GM13977 (cell line): ENCODE data around the gene GP1BA.

Experiments used
- DNase-seq: peaks from one replicate; pipeline ENCODE4 v3.0.0; 2012; ENCODE audit warnings: low spot score
- in situ Hi-C: fragments of 300-500 bp; cut with MboI; formaldehyde crosslinking; loops from one replicate; pipeline ENCODE4 v1.12.0; 2022; ENCODE audit warnings: low sequenced_read_pairs, low pct_unique_long_range_greater_than_20kb, mixed read lengths, inconsistent platforms; ENCODE audit not compliant: unreplicated experiment
- TF ChIP-seq, protein P1 (sequence below): IDR thresholded peaks from 2 replicates; pipeline ENCODE4 v1.5.1; 2012; ENCODE audit warnings: mild to moderate bottlenecking, control low read depth; ENCODE audit not compliant: insufficient read depth; ENCODE audit errors: extremely low read depth, missing control alignments

Gene GP1BA

DNA sequence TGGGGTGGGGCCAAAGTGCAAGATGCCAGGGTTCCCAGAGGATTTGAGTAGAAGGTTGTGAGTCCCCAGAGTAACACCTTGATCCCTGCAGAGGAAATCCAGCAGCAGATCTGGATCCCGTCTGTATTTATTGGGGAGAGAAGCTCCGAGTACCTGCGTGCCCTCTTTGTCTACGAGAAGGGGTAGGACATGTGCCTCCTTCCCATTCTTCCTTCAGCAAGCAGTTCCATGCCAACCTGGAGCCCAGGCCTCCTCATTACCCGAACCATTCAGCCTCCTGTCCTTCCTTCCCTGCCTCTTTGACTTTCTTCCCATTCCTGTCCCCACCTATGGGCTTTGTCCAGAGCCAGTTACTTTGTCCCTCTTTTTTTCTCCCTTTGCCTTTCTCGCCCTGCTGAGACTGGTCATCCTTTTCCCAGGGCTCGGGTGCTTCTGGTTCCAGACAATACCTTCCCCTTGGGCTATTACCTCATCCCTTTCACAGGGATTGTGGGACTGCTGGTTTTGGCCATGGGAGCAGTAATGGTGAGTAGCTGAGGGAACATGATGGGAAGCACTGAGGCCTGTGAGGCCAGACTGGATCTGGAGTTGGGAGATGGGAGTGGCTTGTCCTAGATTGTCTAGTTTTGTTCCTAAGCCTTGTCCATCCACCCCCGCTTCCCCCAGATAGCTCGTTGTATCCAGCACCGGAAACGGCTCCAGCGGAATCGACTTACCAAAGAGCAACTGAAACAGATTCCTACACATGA lies 10.9 kb downstream of the GP1BA start:
- in situ Hi-C loops: no loop called here
- TF ChIP-seq, protein P1, sequence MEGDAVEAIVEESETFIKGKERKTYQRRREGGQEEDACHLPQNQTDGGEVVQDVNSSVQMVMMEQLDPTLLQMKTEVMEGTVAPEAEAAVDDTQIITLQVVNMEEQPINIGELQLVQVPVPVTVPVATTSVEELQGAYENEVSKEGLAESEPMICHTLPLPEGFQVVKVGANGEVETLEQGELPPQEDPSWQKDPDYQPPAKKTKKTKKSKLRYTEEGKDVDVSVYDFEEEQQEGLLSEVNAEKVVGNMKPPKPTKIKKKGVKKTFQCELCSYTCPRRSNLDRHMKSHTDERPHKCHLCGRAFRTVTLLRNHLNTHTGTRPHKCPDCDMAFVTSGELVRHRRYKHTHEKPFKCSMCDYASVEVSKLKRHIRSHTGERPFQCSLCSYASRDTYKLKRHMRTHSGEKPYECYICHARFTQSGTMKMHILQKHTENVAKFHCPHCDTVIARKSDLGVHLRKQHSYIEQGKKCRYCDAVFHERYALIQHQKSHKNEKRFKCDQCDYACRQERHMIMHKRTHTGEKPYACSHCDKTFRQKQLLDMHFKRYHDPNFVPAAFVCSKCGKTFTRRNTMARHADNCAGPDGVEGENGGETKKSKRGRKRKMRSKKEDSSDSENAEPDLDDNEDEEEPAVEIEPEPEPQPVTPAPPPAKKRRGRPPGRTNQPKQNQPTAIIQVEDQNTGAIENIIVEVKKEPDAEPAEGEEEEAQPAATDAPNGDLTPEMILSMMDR: no peak
- no peak for DNase-seq

DNA sequence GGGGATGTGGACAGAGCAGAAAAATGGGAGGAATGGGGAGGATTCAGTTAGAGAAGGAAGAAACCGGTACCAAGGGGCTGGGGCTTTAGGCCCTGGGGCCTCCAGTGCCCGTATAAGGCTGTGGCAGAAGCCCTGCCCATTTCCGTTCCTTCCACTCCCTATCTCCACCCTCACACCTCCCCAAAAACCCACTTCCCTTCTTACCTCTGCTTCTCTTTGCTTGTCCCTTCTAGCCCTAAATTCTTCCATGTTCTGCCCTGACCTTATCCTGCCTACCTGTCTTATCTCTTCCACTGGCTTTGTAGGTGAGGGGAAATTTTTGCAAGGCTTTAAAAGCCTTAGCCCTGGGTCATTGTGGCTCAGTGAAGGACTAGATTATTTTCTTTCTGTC lies 12.1 kb downstream of the GP1BA start:
- TF ChIP-seq, protein P1: no peak
- in situ Hi-C loops: no loop called here
- DNase-seq: peak; percentile 56

DNA sequence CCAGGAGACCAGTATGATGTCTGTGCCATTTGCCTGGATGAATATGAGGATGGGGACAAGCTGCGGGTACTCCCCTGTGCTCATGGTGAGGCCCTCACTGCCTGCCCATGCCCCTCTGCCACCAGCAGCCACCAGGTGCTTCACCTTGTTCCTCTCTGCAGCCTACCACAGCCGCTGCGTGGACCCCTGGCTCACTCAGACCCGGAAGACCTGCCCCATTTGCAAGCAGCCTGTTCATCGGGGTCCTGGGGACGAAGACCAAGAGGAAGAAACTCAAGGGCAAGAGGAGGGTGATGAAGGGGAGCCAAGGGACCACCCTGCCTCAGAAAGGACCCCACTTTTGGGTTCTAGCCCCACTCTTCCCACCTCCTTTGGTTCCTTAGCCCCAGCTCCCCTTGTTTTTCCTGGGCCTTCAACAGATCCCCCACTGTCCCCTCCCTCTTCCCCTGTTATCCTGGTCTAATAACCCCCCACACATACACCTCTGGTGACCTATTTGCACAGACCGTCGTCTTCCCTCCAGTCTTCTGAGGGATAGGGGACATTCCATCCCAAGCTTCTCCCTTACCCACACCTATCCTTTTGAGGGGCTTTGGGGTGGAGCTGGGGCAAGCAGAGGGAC lies 12.6 kb downstream of the GP1BA start:
- TF ChIP-seq, protein P1: no peak
- in situ Hi-C loops: no loop called here
- DNase-seq: peak; percentile 15

- in situ Hi-C loops: no loop called here
- DNase-seq: peak; percentile 81
Measured at GRCh38 chr17:4945176-4945943, 13.3 kb downstream of the GP1BA start.

GRCh38 chr17:4945944-4946280 lies 13.8 kb downstream of the GP1BA start:
- in situ Hi-C loops: no loop called here
- TF ChIP-seq, protein P1: no peak
- DNase-seq: no peak

More at GRCh38 chr17:4945176-4945943, 13.3 kb downstream of the GP1BA start:
- TF ChIP-seq, protein P1: no peak

DNA sequence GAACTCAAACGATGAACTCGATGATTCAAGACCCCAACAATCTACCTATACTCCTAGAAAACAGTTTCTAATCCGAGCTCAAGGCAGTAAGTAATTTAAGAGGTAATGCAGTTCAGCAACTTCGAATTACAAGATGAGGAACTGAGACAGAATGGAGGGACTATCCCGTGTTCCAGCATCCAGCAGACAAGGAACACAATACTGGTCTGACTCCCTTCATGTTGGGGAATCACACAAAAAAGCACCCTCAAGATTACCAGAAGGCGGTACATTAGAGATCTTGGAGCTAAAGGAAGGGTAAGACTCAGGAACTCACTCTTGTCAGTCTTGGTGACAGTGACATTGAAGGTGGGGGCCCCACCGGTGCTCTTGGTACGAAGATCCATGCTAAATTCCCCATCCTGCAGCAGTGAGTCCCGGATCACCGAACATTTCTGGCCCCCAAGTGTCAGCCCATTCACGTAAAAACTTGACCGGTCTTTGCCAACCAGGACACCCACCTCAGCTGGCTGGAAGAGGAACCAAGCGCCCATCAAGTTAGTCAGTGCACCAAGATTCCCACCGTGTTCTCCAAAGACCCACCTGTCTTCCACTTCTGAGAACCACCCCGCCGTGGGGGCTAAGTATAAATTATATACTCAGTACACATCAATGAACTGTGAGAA lies 14.4 kb downstream of the GP1BA start:
- in situ Hi-C loops: no loop called here
- DNase-seq: no peak
- TF ChIP-seq, protein P1: no peak
